Measurements from ENCODE around the gene EBP.
A peak's percentile ranks its signal among the peaks of the same experiment; 100 is the strongest.

EBP gene

GRCh38 chrX:48569958-48570357 lies 48.4 kb downstream of the EBP start:
- Mint-ChIP-seq H3K36me3 (peaks cover 2% of the 10 kb centered on the region), H3K27ac (no peak overlapping the region), H3K4me3 (no peak overlapping the region), H3K27me3 (no peaks in the 10 kb centered on the region), H3K9me3 (ENCODE audit: low read depth) (no peaks in the 10 kb centered on the region), H3K4me1 (ENCODE audit: low read depth) (peaks cover 4% of the 10 kb centered on the region)

DNA sequence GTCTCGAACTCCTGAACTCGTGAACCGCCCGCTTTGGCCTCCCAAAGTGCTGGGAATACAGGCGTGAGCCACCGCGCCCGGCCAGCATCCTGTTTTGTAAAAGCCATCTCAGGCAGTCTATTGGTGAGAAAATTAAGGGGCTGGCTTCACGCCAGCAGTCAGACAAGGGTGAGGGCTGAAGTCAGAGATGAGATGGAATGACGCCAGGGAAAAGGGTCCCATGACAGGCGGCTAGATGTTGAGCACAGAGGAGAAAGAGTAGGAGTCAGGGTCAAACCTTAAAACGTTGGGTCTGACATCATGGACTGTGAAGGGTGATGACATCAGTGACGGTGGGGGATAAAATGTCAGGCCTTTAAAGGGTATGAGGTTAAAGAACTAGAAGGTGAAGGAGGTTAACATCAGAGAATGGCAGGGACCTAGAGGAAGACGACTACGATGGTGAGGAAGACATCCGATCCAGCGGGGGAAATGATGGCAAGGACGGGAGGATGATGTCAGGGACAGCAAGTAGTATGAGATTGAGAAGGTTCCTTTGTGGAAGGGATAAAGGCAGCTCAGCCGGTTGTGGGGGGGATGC lies 52.2 kb downstream of the EBP start:
- H3K36me3 Mint-ChIP-seq, result peaks cover 3% of the 10 kb centered on the region
- no peaks in the 10 kb centered on the region for H3K27me3 Mint-ChIP-seq
- peaks cover 19% of the 10 kb centered on the region for H3K4me1 Mint-ChIP-seq (ENCODE audit: low read depth)
- H3K27ac Mint-ChIP-seq, result peak overlapping the region; percentile 100
- H3K4me3 Mint-ChIP-seq, result peak overlapping the region; percentile 96
- H3K9me3 Mint-ChIP-seq (ENCODE audit: low read depth), result no peaks in the 10 kb centered on the region

DNA sequence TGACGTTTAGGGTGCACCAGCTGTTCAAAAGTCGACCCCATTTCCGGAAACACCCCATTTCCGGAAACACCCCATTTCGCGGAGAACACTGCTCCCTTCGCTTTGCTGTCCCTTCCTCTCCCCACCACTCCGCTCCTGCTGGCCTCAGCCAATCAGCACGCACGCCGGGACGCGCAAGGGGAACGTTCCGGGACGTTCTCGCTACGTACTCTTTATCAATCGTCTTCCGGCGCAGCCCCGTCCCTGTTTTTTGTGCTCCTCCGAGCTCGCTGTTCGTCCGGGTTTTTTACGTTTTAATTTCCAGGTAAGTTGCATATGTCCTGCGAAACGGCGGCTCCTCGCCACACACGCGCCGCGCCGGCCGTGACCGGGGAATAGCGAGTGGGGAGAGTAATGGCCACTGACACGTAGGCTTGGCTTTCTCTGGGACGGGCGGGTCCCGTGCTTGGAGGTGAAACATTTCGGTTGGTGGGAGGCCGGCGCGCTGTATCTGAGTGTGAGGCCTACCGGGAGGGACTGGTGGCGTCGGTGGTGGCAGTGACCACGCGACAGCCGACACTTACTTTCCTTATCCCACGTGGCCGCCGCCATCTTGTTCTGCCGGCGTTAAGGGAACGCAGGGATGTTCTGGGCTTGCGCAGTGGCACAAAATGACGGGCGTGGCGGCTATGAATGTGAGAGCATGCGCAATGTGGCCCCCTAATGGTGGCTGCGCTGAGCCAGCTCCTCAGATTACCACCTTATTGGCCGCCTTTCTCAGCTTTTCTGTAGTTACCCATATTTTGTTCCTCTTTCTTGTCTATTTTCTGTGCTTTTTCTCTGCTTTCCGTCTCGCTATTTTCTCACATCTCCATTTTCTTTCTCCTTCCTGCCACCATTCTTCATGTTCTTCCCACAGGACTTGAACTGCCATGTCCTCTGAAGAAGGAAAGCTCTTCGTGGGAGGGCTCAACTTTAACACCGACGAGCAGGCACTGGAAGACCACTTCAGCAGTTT lies 53.0 kb downstream of the EBP start, which contains the start of gene RBM3:
RBM3 (plus strand) TSS at position 215 of the 997 bp plus-strand sequence; CDS start at position 912, 697 bp downstream.
- Mint-ChIP-seq H3K27me3 (no peaks in the 10 kb centered on the region), H3K9me3 (ENCODE audit: low read depth) (no peaks in the 10 kb centered on the region), H3K27ac (peak within 1 kb of the TSS; percentile 100), H3K4me1 (ENCODE audit: low read depth) (peaks cover 21% of the 10 kb centered on the region), H3K4me3 (peak within 1 kb of the TSS; percentile 96), H3K36me3 (peaks cover 3% of the 10 kb centered on the region)

DNA sequence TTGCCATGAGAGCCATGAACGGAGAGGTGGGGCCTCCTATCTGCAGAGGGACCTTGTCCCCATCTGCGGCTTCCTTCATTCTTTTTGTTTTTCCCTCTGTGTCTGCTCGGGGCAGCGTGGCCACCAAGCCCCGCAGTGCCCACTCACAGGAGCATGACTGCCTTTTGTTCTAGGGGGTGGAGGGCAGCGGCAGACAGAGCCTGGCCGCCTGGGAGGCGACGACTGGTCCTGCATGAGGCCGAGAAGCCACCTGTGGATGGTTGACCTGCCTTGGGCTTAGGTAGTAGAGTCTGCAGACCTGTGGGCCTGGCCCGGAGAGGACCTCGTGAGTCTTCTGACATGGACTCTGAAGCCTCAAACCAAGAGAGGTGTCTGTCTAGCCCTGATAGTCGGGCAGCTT lies 54.0 kb downstream of the EBP start:
- Mint-ChIP-seq H3K4me1 (ENCODE audit: low read depth) (peaks cover 23% of the 10 kb centered on the region), H3K27me3 (no peaks in the 10 kb centered on the region), H3K27ac (peak overlapping the region; percentile 100), H3K4me3 (peak overlapping the region; percentile 96), H3K9me3 (ENCODE audit: low read depth) (no peaks in the 10 kb centered on the region), H3K36me3 (peaks cover 3% of the 10 kb centered on the region)

- no peaks in the 10 kb centered on the region for H3K27me3 Mint-ChIP-seq
- peak overlapping the region; percentile 96 for H3K4me3 Mint-ChIP-seq
- H3K36me3 Mint-ChIP-seq, result peaks cover 3% of the 10 kb centered on the region
- peak overlapping the region; percentile 100 for H3K27ac Mint-ChIP-seq
- H3K4me1 Mint-ChIP-seq (ENCODE audit: low read depth), result peaks cover 23% of the 10 kb centered on the region
- H3K9me3 Mint-ChIP-seq (ENCODE audit: low read depth), result no peaks in the 10 kb centered on the region
Observed at GRCh38 chrX:48576108-48576507, 54.5 kb downstream of the EBP start.

Measured in activated naive CD8-positive, alpha-beta T cell (primary cell).